Brain pericyte (primary cell): Measurements from ENCODE around the gene PREPL.
"Not testable (repeated sequence)": the region's sequence is repeated elsewhere in the genome, so short reads cannot be mapped to it uniquely, and the experiment has no call there.

Source experiments
- DNase-seq: peaks from one replicate; pipeline ENCODE4 v3.0.0-alpha.2; 2012; ENCODE audit warnings: low read depth, low spot score

The PREPL gene

GRCh38 chr2:44348400-44348799 is 12.9 kb downstream of the PREPL start:
- no peak for DNase-seq

GRCh38 chr2:44347526-44347925 is 13.8 kb downstream of the PREPL start:
- DNase-seq = no peak

- no peak for DNase-seq
Measured at GRCh38 chr2:44342854-44343253, 18.4 kb downstream of the PREPL start.

- DNase-seq = no peak
Measured at GRCh38 chr2:44335806-44336538, 25.3 kb downstream of the PREPL start.

GRCh38 chr2:44333994-44334393 is 27.3 kb downstream of the PREPL start:
- no peak for DNase-seq

- no peak for DNase-seq
Measured at GRCh38 chr2:44330801-44331200, 30.5 kb downstream of the PREPL start.

- DNase-seq = no peak
Measured at GRCh38 chr2:44329343-44329742, 32.0 kb downstream of the PREPL start.

- DNase-seq = no peak
Measured at GRCh38 chr2:44328750-44329149, 32.5 kb downstream of the PREPL start.

GRCh38 chr2:44326548-44327264 is 34.6 kb downstream of the PREPL start:
- no peak for DNase-seq

GRCh38 chr2:44325897-44326296 is 35.4 kb downstream of the PREPL start:
- DNase-seq = no peak

GRCh38 chr2:44324971-44325426 is 36.3 kb downstream of the PREPL start:
- DNase-seq = no peak

GRCh38 chr2:44321360-44321759 is 39.9 kb downstream of the PREPL start:
- no peak for DNase-seq

GRCh38 chr2:44320832-44321231 is 40.5 kb downstream of the PREPL start:
- no peak for DNase-seq

GRCh38 chr2:44315945-44316344 is 45.3 kb downstream of the PREPL start:
- no peak for DNase-seq

GRCh38 chr2:44314362-44314761 is 46.9 kb downstream of the PREPL start:
- no peak for DNase-seq

GRCh38 chr2:44310287-44310686 is 51.0 kb downstream of the PREPL start:
- no peak for DNase-seq

- DNase-seq = no peak
Measured at GRCh38 chr2:44305882-44306281, 55.4 kb downstream of the PREPL start.

- no peak for DNase-seq
Measured at GRCh38 chr2:44304258-44304657, 57.0 kb downstream of the PREPL start.

- DNase-seq = not testable (repeated sequence)
Measured at GRCh38 chr2:44303766-44304165, 57.5 kb downstream of the PREPL start.

GRCh38 chr2:44301111-44301510 is 60.2 kb downstream of the PREPL start:
- no peak for DNase-seq

- no peak for DNase-seq
Measured at GRCh38 chr2:44299635-44300034, 61.7 kb downstream of the PREPL start.

- DNase-seq = no peak
Measured at GRCh38 chr2:44297431-44297830, 63.9 kb downstream of the PREPL start.

GRCh38 chr2:44296653-44297052 is 64.6 kb downstream of the PREPL start:
- DNase-seq = no peak
